HCT116 (cell line): Measurements from ENCODE around the gene EIF4E. TPM values are rescaled to one million over a fixed set of nuclear protein-coding genes. Genes with fewer than 3 reads are reported as not detected.
"Not testable (repeated sequence)": the region's sequence is repeated elsewhere in the genome, so short reads cannot be mapped to it uniquely, and the experiment has no call there.

Source experiments
- ATAC-seq: fragments of 200-7000 bp; cut with Tn5 transposase; 2 replicates; pipeline ENCODE4 v1.9.1; 2020; ENCODE audit warnings: mild to moderate bottlenecking, moderate library complexity
- BruUV-seq: library from RNA; stranded (reverse); fragments of 400-500 nt; replicated peaks from 2 replicates; lab custom pipeline; 2021; lab: Mats Ljungman, UMichigan
- CTCF ChIA-PET: fragments of 300-600 bp; sonication (Branson Sonifier 250); formaldehyde crosslinking; loops from one replicate; lab custom pipeline; 2021; ENCODE audit warnings: antibody characterized with exemption; lab: Charles Lee
- POLR2A ChIA-PET: fragments of 300-600, 350-600 bp; sonication (Branson Sonifier 250); formaldehyde crosslinking; loops from one replicate; lab custom pipeline; 2021; ENCODE audit warnings: antibody characterized with exemption; lab: Charles Lee
- RAD21 ChIA-PET, 2 experiments: fragments of 300-600 bp; sonication (Branson Sonifier 250); formaldehyde crosslinking; loops; one replicate each; lab custom pipeline; 2023; ENCODE audit warnings: low total read pairs in 2 of 2; ENCODE audit not compliant: uncharacterized antibody in 2 of 2, unreplicated experiment in 2 of 2, low non-redundant PET in 1 of 2; lab: Charles Lee
- DNase-seq: peaks from one replicate; pipeline ENCODE4 v3.0.0-alpha.2; 2010; ENCODE audit warnings: low read depth, low spot score
- H2AFZ ChIP-seq: fragments of 200-600 bp; shearing (Covaris generic), sonication (generic); 2 replicates; pipeline ENCODE4 v1.6.1; 2017; ENCODE audit warnings: low read depth, mixed run types, mixed read lengths, antibody characterized with exemption, low read length; ENCODE audit not compliant: poor library complexity, severe bottlenecking
- H3K27ac ChIP-seq: 2 replicates; pipeline ENCODE4 v1.5.1; 2012; ENCODE audit warnings: low read depth, low read length
- H3K27me3 ChIP-seq: fragments of 200-600 bp; sonication (generic); 2 replicates; pipeline ENCODE4 v1.6.1; 2016; ENCODE audit warnings: mixed run types, low read length, mixed read lengths; ENCODE audit not compliant: insufficient read depth
- H3K36me3 ChIP-seq, 2 experiments: fragments of 200-500 bp in 1 of 2; fragments of 200-600 bp in 1 of 2; sonication (Bioruptor generic) in 1 of 2; sonication (generic) in 1 of 2; 2 replicates each; pipeline versions ENCODE4 v1.5.1 to v1.6.1; 2014 to 2016; ENCODE audit warnings: low read length in 2 of 2, inconsistent platforms in 1 of 2, mixed read lengths in 1 of 2, mixed run types in 1 of 2; ENCODE audit not compliant: insufficient read depth in 2 of 2, control insufficient read depth in 1 of 2
- H3K4me1 ChIP-seq, 2 experiments: fragments of 200-600 bp in 1 of 2; sonication (generic) in 1 of 2; 2 replicates each; pipeline versions ENCODE4 v1.5.1 to v1.6.1; 2012 to 2017; ENCODE audit warnings: low read length in 2 of 2, inconsistent platforms in 1 of 2, mild to moderate bottlenecking in 1 of 2, mixed read lengths in 1 of 2, mixed run types in 1 of 2, moderate library complexity in 1 of 2; ENCODE audit not compliant: insufficient read depth in 2 of 2, control insufficient read depth in 1 of 2
- H3K4me2 ChIP-seq: fragments of 200-600 bp; sonication (generic); 2 replicates; pipeline ENCODE4 v1.6.1; 2017; ENCODE audit warnings: mixed run types, low read length, mixed read lengths
- H3K4me3 ChIP-seq, 2 experiments: fragments of 200-600 bp in 1 of 2; sonication (generic) in 1 of 2; replicated peaks in 1 of 2; 2 replicates each; pipeline ENCODE4 v1.5.1; 2011 to 2016; ENCODE audit warnings: low read length in 2 of 2, control low read depth in 1 of 2, low read depth in 1 of 2, mild to moderate bottlenecking in 1 of 2, mixed read lengths in 1 of 2, mixed run types in 1 of 2
- H3K79me2 ChIP-seq: fragments of 200-600 bp; sonication (generic); 2 replicates; pipeline ENCODE4 v1.6.1; 2017; ENCODE audit warnings: mild to moderate bottlenecking, mixed run types, low read length, moderate library complexity, mixed read lengths; ENCODE audit not compliant: insufficient read depth
- H3K9ac ChIP-seq: fragments of 200-600 bp; sonication (generic); 2 replicates; pipeline ENCODE4 v1.6.1; 2016; ENCODE audit warnings: low read length, mixed read lengths
- H3K9me2 ChIP-seq: fragments of 200-600 bp; sonication (generic), shearing (Covaris generic); 2 replicates; pipeline ENCODE4 v1.6.1; 2017; ENCODE audit warnings: mixed run types, mild to moderate bottlenecking, moderate library complexity; ENCODE audit not compliant: insufficient read depth
- H3K9me3 ChIP-seq, 2 experiments: fragments of 200-500 bp in 1 of 2; fragments of 200-600 bp in 1 of 2; sonication (Bioruptor generic) in 1 of 2; sonication (generic) in 1 of 2; 2 replicates each; pipeline ENCODE4 v1.6.1; 2014 to 2017; ENCODE audit warnings: low read length in 2 of 2, mixed read lengths in 2 of 2, inconsistent platforms in 1 of 2, low read depth in 1 of 2, mild to moderate bottlenecking in 1 of 2, mixed run types in 1 of 2, moderate library complexity in 1 of 2; ENCODE audit not compliant: control insufficient read depth in 1 of 2, insufficient read depth in 1 of 2
- H4K20me1 ChIP-seq: fragments of 200-600 bp; sonication (generic), shearing (Covaris generic); 2 replicates; pipeline ENCODE4 v1.6.1; 2017; ENCODE audit warnings: mixed run types, mild to moderate bottlenecking, moderate library complexity; ENCODE audit not compliant: insufficient read depth
- EGR1 ChIP-seq: IDR thresholded peaks from 2 replicates; pipeline ENCODE4 v1.6.1; 2012; ENCODE audit warnings: low read depth
- POLR2AphosphoS5 ChIP-seq: IDR thresholded peaks from 2 replicates; pipeline ENCODE4 v1.6.1; 2011; ENCODE audit warnings: mild to moderate bottlenecking, low read depth, low read length, moderate library complexity
- SIN3A ChIP-seq: IDR thresholded peaks from 2 replicates; pipeline ENCODE4 v1.6.1; 2012; ENCODE audit warnings: low read depth
- SP1 ChIP-seq: IDR thresholded peaks from 2 replicates; pipeline ENCODE4 v1.6.1; 2012; ENCODE audit warnings: low read depth
- SRF ChIP-seq: IDR thresholded peaks from 2 replicates; pipeline ENCODE4 v1.6.1; 2012; ENCODE audit warnings: low read depth
- TCF7L2 ChIP-seq: IDR thresholded peaks from 2 replicates; pipeline ENCODE4 v1.7.0; 2011; ENCODE audit warnings: borderline replicate concordance, inconsistent platforms; ENCODE audit not compliant: insufficient read depth, insufficient read length; ENCODE audit errors: extremely low read depth
- YY1 ChIP-seq: IDR thresholded peaks from 2 replicates; pipeline ENCODE4 v1.6.1; 2011; ENCODE audit warnings: low read length, low read depth, moderate library complexity, mild to moderate bottlenecking; ENCODE audit not compliant: insufficient replicate concordance; ENCODE audit errors: extremely low read depth
- ZFX ChIP-seq: fragments of 450-650 bp; IDR thresholded peaks from 2 replicates; pipeline ENCODE4 v1.6.1; 2017
- intact Hi-C: fragments of 100-400 bp; cut with micrococcal nuclease; formaldehyde crosslinking; loops from 2 replicates; pipeline ENCODE4 v1.10.0; 2022
- total RNA-seq: library from RNA; stranded (reverse); gene quantifications from one replicate; pipeline ENCODE4 v1.2.1, GENCODE V29; 2021; ENCODE audit not compliant: unreplicated experiment
- TF ChIP-seq, protein P1 (sequence below): IDR thresholded peaks from 2 replicates; pipeline ENCODE4 v1.6.1; 2011; ENCODE audit warnings: mild to moderate bottlenecking, low read length, moderate library complexity; ENCODE audit not compliant: insufficient replicate concordance; ENCODE audit errors: extremely low read depth

The EIF4E gene
- total RNA-seq, 1 experiment from 2014 or later = 148 TPM

DNA sequence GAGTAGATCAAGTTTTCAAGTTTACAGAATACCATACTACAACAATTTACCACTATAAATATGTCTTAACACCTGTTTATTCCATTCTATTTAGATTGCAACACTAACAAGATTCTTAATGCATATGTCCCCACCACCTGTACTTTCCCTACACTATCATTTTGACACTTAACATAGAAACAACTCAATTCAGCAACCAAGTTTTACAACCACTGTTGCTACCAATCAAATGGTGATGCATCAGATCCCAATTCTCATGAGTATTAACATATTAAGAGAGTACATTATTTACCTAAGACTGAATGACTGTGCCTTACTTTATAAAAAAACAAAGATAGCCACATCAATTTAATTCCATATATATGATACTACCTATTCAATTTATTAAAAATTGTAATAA, 49.4 kb downstream of the EIF4E start:
- Histone ChIP-seq H3K9ac (no peak overlapping the region), H3K4me1 (no peaks in the 10 kb centered on the region), H3K4me2 (no peak overlapping the region), H3K36me3 (peaks cover 13 to 20% of the 10 kb centered on the region in 2 experiments; a peak in 3 of 4 replicates), H3K4me3 (no peak overlapping the region), H4K20me1 (0 out of 2 replicates have a peak, but pooled peaks cover 7% of the 10 kb centered on the region), H3K9me3 (no peaks in the 10 kb centered on the region), H3K27ac (no peak overlapping the region), H3K27me3 (no peaks in the 10 kb centered on the region), H3K9me2 (no peaks in the 10 kb centered on the region), H2AFZ (no peak overlapping the region), H3K79me2 (peaks cover 22% of the 10 kb centered on the region)
- ChIA-PET POLR2A (no interaction called here), CTCF (no interaction called here), RAD21 (no interaction called here)
- no peak for ATAC-seq
- no TSS peak for BruUV-seq
- intact Hi-C loops = no loop called here
- TF ChIP-seq, protein P1, sequence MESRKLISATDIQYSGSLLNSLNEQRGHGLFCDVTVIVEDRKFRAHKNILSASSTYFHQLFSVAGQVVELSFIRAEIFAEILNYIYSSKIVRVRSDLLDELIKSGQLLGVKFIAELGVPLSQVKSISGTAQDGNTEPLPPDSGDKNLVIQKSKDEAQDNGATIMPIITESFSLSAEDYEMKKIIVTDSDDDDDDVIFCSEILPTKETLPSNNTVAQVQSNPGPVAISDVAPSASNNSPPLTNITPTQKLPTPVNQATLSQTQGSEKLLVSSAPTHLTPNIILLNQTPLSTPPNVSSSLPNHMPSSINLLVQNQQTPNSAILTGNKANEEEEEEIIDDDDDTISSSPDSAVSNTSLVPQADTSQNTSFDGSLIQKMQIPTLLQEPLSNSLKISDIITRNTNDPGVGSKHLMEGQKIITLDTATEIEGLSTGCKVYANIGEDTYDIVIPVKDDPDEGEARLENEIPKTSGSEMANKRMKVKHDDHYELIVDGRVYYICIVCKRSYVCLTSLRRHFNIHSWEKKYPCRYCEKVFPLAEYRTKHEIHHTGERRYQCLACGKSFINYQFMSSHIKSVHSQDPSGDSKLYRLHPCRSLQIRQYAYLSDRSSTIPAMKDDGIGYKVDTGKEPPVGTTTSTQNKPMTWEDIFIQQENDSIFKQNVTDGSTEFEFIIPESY = no peak
- TF ChIP-seq POLR2AphosphoS5 (no peak), SIN3A (no peak), EGR1 (no peak), SRF (no peak), SP1 (no peak), YY1 (no peak), TCF7L2 (no peak)
- DNase-seq = no peak

DNA sequence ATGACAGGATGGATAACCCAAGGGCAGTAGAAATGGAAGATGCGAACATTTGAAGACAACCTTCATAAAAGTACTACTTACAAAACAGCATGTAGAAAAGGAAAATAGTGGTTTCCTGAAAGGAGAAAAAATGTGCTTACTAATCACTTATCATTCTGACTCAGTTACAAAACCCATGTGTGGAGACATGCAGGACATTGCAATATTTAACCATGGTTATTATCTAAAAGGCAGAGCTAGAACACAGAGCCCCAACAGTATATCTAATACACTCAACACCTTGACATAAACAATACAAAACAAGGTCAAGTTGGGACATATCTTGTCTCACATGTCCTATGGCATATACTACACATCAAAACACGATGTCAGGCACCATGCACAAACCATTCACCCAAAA, 55.9 kb downstream of the EIF4E start:
- no TSS peak for BruUV-seq
- H3K4me2 ChIP-seq = no peak overlapping the region
- DNase-seq (no peak), ATAC-seq (no peak)
- POLR2A ChIA-PET = no interaction called here
- H3K4me1 ChIP-seq = no peaks in the 10 kb centered on the region
- TF ChIP-seq ZFX = no peak
- TF ChIP-seq SIN3A = no peak
- H3K4me3 ChIP-seq = no peak overlapping the region
- no peak overlapping the region for H3K27ac ChIP-seq
- RAD21 ChIA-PET = no interaction called here
- no peak overlapping the region for H2AFZ ChIP-seq
- no peaks in the 10 kb centered on the region for H4K20me1 ChIP-seq
- peaks cover 0 to 5% of the 10 kb centered on the region in 2 experiments; a peak in 1 of 4 replicates for H3K36me3 ChIP-seq
- no peaks in the 10 kb centered on the region for H3K27me3 ChIP-seq
- no peaks in the 10 kb centered on the region for H3K9me3 ChIP-seq
- no peaks in the 10 kb centered on the region for H3K79me2 ChIP-seq
- no peaks in the 10 kb centered on the region for H3K9me2 ChIP-seq
- H3K9ac ChIP-seq = no peak overlapping the region
- CTCF ChIA-PET = no interaction called here
- intact Hi-C loops = no loop called here

DNA sequence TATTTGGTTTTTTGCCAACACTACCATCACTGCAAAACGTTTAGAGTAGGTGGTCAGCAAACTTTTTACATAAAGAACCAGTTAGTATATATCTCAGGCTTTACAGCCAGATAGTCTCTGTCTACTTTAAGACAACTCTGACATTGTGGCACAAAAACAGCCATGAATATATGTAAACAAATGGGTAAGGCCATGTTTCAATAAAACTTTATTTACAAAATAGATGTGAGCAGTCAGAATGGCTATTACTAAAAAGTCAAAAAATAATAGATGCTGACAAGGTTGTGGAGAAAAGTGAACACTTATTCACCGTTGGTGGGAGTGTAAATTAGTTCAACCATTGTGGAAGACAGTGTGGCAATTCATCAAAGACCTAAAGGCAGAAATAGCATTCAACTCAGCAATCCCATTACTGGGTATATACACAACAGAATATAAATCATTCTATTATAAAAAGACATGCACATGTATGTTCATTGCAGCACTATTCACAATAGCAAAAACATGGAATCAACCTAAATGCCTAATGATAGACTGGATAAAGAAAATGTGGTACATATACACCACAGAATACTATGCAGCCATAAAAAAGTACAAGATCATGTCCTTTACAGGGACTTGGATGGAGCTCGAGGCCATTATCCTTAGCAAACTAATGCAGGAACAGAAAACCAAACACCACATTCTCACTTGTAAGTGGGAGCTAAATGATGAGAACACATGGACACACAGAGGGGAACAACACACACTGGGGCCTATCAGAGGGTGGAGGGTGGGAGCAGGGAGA, 56.6 kb downstream of the EIF4E start:
- H3K79me2 ChIP-seq, CTCF ChIA-PET, H3K9me3 ChIP-seq, intact Hi-C loops, BruUV-seq, H3K4me2 ChIP-seq, DNase-seq, H3K4me1 ChIP-seq, ATAC-seq, RAD21 ChIA-PET, H4K20me1 ChIP-seq, POLR2A ChIA-PET, H3K9ac ChIP-seq, H3K27ac ChIP-seq, H3K27me3 ChIP-seq, H2AFZ ChIP-seq, H3K4me3 ChIP-seq, H3K9me2 ChIP-seq, H3K36me3 ChIP-seq: not testable (repeated sequence)
